ENCODE measurements around the gene CYB561D2. TPM values are rescaled to one million over a fixed set of nuclear protein-coding genes. Genes with fewer than 3 reads are reported as not detected.

The CYB561D2 gene
- total and polyA plus RNA-seq, 2 experiments from 2014 or later: 10.7 to 23.8 TPM

- DNase-seq (ENCODE audit: low read depth in 1 of 2, low spot score in 1 of 2): no peak
- TF ChIP-seq, protein P1, sequence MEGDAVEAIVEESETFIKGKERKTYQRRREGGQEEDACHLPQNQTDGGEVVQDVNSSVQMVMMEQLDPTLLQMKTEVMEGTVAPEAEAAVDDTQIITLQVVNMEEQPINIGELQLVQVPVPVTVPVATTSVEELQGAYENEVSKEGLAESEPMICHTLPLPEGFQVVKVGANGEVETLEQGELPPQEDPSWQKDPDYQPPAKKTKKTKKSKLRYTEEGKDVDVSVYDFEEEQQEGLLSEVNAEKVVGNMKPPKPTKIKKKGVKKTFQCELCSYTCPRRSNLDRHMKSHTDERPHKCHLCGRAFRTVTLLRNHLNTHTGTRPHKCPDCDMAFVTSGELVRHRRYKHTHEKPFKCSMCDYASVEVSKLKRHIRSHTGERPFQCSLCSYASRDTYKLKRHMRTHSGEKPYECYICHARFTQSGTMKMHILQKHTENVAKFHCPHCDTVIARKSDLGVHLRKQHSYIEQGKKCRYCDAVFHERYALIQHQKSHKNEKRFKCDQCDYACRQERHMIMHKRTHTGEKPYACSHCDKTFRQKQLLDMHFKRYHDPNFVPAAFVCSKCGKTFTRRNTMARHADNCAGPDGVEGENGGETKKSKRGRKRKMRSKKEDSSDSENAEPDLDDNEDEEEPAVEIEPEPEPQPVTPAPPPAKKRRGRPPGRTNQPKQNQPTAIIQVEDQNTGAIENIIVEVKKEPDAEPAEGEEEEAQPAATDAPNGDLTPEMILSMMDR (IDR thresholded peaks at IDR 0.05; ENCODE audit: low read depth, low read length): no peak
- H3K4me3 ChIP-seq: no peak overlapping the region
- H3K27me3 ChIP-seq: no peaks in the 10 kb centered on the region
- H3K9me3 ChIP-seq (ENCODE audit: low read depth): no peaks in the 10 kb centered on the region
- peaks cover 10% of the 10 kb centered on the region for H3K36me3 ChIP-seq
- H3K27ac ChIP-seq: no peak overlapping the region
- H3K4me1 ChIP-seq (ENCODE audit: low read depth): peaks cover 23% of the 10 kb centered on the region
These were observed 25.6 kb upstream of the CYB561D2 start for GRCh38 chr3:50325113-50325480.

- peaks cover 20% of the 10 kb centered on the region for H3K4me1 ChIP-seq (ENCODE audit: low read depth)
- TF ChIP-seq, protein P1 (IDR thresholded peaks at IDR 0.05; ENCODE audit: low read depth, low read length): no peak
- no peaks in the 10 kb centered on the region for H3K9me3 ChIP-seq (ENCODE audit: low read depth)
- DNase-seq (ENCODE audit: low read depth in 1 of 2, low spot score in 1 of 2): no peak
- H3K36me3 ChIP-seq: peaks cover 15% of the 10 kb centered on the region
- no peaks in the 10 kb centered on the region for H3K27me3 ChIP-seq
- no peak overlapping the region for H3K27ac ChIP-seq
- H3K4me3 ChIP-seq: no peak overlapping the region
These were observed 25.0 kb upstream of the CYB561D2 start for GRCh38 chr3:50325497-50326181.

DNA sequence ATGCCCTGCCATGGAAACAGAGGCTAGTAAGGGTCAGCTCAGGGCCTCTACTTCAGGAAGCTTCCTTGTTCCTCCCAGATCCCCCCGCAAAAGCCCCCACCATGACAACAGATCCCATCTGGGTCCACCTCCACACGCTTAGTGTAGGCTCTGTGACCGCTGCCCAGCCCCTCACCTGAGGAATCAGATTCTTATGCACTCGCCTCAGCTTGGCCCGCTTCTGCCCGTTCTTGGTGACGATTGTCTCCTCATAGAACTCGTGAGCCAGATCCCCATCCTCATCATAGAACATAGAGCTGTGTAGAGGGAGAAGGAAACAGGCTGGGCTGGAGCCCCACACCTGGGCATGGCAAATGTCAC, 24.5 kb upstream of the CYB561D2 start:
- Histone ChIP-seq H3K36me3 (peaks cover 20% of the 10 kb centered on the region), H3K9me3 (ENCODE audit: low read depth) (no peaks in the 10 kb centered on the region), H3K4me3 (no peak overlapping the region), H3K27me3 (no peaks in the 10 kb centered on the region), H3K4me1 (ENCODE audit: low read depth) (peaks cover 20% of the 10 kb centered on the region), H3K27ac (no peak overlapping the region)
- DNase-seq (ENCODE audit: low read depth in 1 of 2, low spot score in 1 of 2): no peak
- TF ChIP-seq, protein P1 (IDR thresholded peaks at IDR 0.05; ENCODE audit: low read depth, low read length): no peak

DNA sequence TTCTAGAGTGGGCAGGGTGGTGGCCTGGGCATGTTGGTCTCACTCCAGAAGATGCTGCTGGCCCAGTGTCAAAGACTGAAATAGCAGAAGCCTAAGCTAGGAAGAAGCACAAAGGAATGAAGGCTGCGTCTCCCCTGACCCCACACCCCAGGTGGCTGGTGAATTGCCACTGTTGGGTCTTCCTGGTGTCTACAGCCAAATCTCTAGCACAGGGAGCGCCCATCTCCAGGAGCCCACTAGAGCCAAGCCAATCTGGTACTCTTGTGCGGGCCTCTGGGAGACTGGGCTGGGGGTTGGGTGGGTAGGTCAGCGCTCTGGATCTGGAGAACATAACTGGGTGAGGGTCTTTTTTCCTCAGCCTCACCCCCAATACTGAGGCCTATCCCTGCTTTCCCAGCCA, 23.5 kb upstream of the CYB561D2 start:
- no peak for DNase-seq (ENCODE audit: low read depth in 1 of 2, low spot score in 1 of 2)
- no peaks in the 10 kb centered on the region for H3K27me3 ChIP-seq
- H3K4me1 ChIP-seq (ENCODE audit: low read depth): peaks cover 17% of the 10 kb centered on the region
- peaks cover 30% of the 10 kb centered on the region for H3K36me3 ChIP-seq
- peak overlapping the region; percentile 87 for H3K4me3 ChIP-seq
- H3K27ac ChIP-seq: no peak overlapping the region
- TF ChIP-seq, protein P1 (IDR thresholded peaks at IDR 0.05; ENCODE audit: low read depth, low read length): no peak
- H3K9me3 ChIP-seq (ENCODE audit: low read depth): no peaks in the 10 kb centered on the region

GRCh38 chr3:50327943-50328691, 22.5 kb upstream of the CYB561D2 start, which contains the start of gene TUSC2:
TUSC2 (minus strand) TSS chr3:50328223; CDS start chr3:50328099, 124 bp downstream.
- no peaks in the 10 kb centered on the region for H3K9me3 ChIP-seq (ENCODE audit: low read depth)
- peaks cover 9% of the 10 kb centered on the region for H3K4me1 ChIP-seq (ENCODE audit: low read depth)
- TF ChIP-seq, protein P1 (IDR thresholded peaks at IDR 0.05; ENCODE audit: low read depth, low read length): no peak
- H3K27ac ChIP-seq: peak within 1 kb of the TSS; percentile 78
- H3K4me3 ChIP-seq: peak within 1 kb of the TSS; percentile 87
- peaks cover 31% of the 10 kb centered on the region for H3K36me3 ChIP-seq
- DNase-seq (ENCODE audit: low read depth in 1 of 2, low spot score in 1 of 2): peak; percentile 97 to 100
- no peaks in the 10 kb centered on the region for H3K27me3 ChIP-seq
